HG02798 (cell line): ENCODE measurements around the gene AMBP.

Experiments used
- ATAC-seq: cut with Tn5 transposase; IDR thresholded peaks from one replicate; pipeline ENCODE4 v1.9.1; 2021; ENCODE audit warnings: mild to moderate bottlenecking; ENCODE audit not compliant: unreplicated experiment, poor library complexity

Gene AMBP

DNA sequence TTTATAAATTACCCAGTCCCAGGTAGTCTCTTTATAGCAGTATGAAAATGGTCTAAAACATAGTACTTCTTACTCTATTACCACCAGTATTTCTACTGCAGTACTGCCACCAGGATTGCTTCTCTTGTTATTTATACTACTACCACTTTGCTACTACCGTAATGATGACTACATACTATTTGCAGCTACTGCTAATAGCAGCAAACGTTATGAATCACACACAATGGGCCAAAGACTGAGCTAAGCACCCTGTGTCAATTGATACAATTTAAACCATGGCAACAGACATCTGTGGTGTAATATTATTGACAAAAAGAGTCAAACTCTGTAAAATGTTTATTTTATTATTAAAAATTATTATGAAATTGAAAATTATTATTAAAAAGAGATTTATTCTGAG lies 36.3 kb upstream of the AMBP start:
- no peak for ATAC-seq

DNA sequence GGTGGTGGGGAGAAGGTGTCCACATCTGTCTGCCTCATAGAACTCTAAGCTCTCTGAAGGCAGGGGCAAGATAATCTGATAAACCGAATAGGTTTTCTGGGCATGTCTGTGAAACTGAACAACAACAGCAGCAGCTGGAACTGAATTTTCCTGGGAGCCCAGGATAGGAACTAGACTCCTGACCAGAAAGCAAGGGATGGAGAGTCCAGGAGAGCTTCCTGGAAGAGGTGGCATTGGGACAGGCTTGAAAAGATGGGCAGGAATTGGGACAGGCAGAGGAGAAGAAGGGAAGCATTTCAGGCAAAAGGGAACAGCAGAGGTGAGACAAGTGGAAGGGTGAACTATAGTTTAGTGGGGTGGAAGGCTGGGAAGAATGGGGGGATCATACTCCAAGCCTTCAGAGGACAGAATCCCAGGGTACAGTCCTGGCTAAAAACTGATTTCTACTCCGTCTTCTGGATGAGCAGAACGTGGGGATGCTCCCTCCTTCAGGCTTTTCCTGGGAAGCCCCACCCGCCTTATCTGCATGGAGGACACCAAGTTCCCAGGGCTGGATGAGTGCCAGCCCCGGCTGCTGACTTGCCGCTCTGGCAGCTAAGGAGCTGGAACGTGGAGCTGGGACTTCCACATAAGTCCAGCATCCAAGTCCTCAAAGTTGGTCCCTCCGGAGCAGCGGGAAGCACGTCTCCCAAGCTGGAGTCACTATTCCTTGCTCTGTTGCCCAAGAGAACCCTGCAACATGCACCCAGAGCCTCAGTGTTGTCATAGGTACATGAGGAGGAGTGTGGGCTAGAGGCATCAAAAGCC lies 34.9 kb upstream of the AMBP start:
- ATAC-seq, result no peak

DNA sequence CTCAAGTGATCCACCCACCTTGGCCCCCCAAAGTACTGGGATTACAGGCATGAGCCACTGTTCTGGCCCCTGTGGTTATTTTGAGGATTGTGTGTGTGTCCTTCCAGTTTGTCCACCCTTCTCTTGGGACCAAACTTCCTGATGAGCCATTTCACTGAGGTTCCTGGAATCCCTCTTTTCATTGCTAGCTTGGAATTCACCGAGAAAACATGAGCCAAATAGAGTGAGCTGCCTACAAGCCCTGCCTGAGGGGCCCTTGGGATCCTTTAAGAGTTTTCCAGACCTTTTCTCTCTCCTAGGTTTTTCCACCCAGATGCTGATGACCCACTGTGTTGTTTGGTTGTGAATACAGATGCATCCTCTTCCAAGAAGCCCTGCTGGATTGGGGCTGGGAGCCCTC lies 34.2 kb upstream of the AMBP start:
- no peak for ATAC-seq

DNA sequence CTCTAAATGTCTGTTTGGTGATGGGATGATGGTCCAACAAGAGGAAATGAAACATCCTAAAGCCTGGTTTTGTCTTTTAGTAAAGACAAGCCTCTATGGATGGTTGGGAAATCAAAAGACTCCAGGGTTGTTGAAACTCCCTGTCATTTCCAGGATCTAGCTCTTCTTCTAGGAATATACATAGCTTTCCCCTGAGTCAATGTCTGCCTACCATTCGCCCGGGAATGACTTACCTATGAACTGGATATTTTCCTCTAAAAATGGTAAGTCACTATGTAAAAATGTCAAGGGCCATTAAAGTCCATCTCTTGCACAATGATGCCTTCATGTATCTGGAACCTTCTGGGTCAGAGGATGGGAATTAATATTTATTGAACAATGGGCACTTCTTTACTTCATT lies 32.1 kb upstream of the AMBP start:
- ATAC-seq, result no peak

DNA sequence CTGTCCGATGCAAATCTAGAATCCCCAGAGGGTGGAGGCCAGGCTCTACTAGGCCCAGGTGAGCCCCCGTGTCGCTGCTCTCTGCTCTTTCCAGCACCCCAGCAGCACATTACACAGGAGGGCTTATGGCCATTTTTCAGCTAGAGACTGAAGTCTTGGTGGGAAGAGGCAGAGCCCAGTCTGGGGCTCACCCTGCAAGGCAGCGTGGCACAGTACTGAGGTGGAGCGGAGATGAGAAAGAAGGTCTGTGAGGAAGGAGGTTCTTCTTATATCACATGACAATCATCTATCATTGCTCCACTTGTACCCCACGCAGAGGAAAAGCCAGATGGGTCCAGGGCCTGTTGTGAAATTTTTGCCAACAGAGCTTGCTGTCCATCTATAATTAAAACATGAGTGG lies 31.0 kb upstream of the AMBP start:
- no peak for ATAC-seq

DNA sequence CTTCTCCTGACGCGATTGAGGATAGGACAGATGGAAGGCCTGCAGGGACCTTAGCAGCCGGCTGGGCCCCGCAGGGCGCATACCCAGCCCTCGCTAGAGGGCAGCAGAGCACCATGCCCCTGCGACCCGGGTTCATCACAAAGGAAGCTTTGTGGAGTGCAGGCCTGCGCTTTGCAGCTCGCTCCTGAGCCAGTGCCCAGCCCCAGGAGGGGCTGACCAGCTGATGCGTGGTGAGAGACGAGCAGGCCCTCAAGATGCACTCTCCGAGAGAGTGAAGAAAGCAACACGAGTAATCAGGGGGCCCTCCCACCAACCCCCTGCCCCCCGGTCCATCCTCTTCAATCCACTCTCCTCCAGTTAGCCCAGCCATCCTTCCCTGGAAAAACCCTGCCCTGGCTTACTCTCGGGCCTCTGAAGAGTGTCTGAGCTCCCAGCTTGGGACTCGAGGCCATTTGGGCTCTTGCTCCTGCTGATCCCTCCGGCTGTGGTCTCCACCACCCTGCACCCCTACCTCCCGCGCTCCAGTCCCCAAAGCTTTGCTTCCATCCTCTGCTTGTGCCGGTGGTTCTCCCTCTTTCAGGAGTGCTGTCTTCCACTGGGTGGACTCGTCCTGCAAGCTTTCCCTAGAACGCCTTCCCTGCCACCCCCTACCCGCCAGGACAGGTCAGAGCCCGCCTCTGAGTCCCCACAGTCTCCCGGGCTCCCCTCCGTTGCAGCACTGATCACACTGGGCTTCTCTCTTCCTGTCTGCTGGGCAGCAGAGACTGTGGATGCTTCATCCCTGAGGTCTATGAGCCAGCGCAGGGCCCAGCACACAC lies 30.1 kb upstream of the AMBP start:
- ATAC-seq, result peak; percentile 62

DNA sequence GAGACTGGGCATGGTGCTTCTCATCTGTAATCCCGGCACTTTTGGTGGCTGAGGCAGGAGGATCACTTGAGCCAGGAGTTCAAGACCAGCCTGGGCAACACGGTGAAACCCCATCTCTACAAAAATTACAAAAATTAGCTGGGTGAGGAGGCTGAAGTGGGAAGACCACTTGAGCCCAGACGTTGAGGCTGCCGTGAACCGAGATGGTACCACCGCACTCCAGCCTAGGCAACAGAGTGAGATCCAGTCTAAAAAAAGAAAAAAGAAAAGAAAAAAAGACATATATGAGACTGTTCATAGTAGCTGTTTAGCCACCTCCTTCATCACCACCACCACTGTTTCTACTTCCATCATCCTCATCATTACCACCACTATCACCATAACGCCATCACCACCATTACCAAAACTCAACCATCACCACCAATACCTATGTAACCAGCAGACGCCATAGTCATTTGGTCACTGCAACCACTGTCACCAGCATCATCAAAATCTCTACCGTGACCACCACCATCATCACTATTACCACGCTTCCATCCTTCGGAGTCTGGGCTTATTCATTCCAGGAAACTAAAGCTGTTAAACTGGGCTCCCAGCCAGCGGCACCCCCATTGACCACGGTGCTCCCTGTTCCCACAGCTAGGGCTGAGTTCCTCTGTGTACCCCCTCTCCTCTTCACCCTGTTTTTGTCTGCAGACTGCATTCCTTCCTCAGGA lies 29.3 kb upstream of the AMBP start:
- ATAC-seq, result no peak

DNA sequence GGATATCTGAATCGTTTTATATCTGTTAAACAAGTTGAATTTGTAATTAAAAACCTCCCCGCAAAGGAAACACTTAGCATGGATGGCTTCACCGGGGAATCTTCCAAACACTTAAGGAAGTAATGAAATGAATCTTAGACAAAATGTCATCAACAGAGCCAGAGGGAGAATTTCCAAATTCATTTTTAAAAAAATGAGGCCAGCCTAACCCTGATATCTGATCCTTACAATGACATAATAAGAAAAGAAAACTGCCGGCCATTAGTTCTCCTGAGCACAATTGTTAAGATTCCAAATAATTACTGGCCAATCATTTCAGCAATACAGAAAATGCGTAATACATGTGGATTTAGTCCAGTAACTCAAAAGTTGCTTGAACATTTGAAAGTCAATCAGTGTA lies 27.1 kb upstream of the AMBP start:
- no peak for ATAC-seq

DNA sequence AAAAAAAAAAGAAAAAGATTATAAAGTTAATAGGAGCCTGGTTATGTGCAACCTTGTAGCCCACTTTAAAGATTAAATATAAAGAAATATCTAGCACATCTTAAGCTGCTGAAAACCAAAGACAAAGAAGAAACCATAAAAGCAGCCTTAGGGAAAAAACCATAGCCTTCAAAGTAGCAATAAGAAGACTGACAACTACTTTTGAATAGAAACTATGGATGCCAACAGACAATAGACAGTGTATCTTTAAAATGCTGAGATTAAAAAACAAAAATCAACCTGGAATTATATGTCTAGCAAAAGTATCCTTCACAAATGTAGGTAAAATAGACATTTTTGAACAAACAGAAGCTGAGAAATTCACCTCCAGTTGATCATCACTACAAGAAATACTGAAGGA lies 24.4 kb upstream of the AMBP start:
- no peak for ATAC-seq

DNA sequence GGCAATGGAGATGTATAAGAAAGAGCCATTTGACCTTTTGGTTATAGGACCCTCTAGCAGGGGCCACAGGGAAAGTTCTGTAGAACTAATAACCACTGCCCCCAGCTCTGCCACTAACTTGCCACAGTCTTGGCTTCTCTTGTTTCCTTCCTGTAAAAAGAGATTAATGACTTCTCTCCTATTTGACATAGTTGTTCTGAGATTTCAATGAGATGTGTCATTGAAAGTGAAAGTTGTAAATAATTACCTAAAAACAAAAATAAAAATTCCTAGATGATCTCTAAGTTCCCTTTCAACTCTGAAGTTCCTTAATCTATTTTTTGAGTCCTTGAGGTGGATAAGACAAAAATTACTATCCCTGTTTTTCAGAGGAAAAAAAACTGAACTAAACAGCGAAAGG lies 22.4 kb upstream of the AMBP start:
- ATAC-seq, result no peak

DNA sequence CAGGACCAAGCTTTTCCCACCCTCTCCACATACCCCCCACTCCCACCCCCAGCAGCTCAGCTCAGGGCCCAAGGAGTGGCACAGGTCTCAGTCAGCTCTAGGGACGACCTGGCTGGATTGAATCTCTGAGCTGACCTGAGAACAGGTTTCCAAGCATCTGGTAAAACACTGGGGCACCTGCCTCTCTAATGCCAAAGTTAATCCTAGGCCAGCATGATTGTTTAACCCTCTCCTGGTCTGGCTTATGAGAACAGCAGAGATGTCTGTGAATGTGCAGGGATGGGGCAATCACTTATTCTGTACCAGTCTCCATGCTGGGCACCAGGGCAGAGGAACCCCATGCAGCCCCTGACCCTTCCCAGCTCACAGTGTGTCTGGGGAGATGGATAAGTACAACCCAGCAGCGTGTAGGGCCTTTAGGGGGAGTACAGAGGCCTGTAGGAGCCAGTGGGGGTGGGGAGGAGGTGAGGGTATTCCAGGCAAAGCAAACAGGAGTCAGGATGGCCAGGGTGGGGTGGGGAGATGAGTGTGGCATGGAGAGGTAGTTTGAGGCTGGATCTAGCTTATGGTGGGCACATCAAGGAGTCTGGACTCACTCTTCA lies 21.7 kb upstream of the AMBP start:
- no peak for ATAC-seq

DNA sequence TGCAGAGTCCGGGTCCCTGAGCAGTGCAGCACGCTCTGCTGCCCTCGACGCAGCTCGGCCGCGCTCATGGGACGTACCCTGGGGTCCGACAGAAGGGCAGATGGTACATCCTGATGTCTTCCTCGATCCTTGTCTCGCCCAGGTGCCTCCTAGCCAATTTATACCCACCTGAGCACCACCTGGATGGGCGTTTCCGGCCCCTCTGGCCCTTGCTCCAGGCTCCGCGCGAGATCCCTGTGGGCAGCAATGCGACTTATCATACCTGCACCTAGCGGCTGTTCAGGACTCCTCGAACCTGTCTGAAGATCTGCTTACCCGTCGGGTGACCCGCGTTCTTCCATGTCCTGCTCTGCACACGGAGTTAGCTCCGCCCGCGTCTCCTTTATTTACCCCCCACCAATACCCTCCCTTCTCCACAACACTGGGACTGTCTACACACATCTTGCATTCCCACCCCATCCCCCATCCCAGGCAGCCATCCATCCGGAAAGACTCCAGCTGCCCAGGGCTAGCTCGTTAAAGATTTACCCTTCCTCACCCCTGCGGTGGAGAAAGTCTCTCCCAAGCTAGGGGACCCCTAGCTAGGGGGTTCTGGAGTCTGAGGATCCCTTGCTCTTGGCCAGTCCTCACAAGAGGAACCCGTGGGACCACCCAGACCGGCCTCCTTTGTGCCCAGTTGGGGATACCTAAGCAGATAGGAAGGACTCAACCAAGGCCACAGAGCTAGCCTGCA lies 21.0 kb upstream of the AMBP start, which contains the start of gene KIF12:
KIF12 (minus strand) TSS at position 357 of the 733 bp plus-strand sequence; CDS start at position 341, 16 bp downstream.
- ATAC-seq, result no peak

DNA sequence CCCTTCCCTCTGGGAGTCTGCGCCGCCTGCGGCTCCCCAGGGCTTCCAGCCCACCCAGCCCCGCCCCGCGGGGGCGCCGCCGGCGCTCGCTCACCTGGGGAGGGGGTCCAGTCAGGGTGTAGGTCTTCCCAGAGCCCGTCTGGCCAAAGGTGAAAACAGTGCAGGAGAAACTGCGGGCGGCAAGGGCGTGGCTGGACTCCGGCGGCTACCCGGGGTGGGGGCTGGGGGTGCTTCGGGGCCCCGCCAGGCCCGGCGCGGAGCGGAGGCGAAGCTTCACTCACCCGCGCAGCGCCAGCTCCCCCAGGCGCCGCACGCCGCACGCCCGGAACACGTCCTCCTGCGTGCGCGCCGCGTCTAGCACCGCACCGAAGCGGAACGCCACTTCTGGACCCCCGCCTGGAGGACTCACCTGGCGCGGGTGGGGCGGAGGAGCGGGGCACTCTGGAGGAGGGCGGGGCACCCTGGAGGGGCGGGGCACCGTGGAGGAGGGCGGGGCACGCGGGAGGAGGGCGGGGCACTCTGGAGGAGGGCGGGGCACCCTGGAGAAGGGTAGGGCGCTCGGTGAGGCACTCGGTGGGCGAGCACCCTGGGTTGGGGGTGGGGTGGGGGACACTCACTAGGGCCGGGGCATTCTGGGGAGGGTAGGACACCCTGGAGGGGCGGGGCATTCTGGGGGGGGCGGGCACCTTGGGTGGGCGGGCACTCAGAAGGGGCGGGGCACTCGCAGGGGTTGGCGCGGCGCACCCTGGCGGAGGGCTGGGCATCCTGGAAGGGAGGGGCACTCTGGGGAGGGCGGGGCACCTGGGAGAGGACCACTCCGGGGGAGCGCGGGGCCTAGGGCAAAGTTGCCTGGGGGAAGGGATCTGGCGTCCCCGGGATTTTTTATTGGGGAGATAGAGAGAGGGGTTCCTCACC lies 20.2 kb upstream of the AMBP start:
- ATAC-seq, result no peak

DNA sequence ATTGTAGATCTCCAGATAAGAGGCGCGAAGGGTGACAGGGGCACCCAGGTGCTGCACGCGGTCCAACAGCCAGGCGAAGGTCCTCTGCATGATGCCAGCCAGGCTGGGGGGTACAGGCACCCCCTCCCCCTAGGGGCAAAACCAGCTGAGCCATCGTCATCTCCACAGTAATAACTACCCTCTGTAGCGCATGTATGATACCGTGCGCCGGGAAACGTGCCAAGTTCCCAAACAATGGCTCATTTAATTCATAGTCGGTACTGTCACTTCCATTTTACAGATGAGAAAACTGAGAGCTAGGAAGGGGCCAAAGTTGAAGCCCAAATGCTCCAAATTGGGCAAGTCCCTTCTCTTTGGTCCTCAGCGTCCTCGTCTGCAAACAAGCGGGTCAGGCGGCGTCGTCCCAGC lies 19.5 kb upstream of the AMBP start:
- ATAC-seq, result no peak

DNA sequence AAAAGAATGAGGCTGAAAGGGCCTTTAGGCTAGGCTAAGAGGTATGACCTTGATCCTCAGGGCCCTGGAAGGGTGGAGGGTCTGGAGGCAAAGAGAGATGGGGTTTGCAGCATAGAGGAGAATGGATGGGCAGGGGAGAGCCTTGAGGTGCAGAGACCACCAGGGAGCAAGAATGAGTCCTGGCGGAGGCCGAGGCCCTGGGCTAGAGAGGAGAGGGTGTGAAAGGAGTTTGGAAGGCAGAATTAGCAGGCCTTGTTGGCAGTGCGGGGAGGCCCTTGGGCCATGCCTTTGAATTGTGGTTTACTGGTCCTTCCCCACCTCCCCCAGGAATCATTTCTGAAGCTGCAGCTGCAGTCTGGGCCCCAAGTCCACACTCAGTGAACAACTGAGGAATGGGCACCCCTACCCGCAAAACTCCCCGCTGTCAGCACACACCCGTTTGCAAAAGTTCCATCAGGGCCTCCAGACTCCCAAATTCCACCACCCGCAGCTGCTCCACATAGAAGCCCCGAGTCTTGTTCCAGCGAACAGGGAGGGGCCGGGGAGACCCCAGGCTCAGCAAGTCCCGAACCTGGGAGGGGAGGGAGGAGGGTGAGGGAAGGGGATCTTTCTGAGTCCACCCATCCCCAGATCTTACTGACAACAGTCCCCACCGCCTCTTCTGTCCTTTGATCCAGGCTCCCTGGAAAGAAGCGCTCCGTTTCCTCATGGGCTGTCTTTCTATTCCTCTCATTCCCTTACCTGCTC lies 18.9 kb upstream of the AMBP start:
- ATAC-seq, result no peak

DNA sequence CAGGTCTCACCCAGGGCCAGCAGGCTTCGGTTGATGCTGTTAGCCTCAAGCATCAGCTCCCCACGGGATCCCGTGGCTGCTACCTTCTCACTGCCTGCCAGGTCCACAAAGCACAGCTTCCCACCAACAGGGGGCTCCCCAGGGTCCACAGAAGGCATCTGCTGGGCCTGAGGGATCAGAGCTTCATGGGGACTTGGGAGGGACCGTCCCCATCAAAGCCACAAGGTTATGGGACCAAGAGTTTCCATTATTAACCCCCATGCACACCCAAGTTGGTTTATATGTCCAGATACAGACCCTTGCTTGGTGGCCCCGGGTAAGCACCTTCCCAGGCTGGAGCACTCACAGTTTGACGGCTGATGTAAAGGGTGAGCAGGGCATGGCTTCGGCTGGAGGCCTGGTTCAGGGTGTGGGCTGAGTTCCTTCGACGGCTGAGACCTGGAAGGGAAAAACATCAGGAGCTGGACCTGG lies 18.0 kb upstream of the AMBP start:
- no peak for ATAC-seq

DNA sequence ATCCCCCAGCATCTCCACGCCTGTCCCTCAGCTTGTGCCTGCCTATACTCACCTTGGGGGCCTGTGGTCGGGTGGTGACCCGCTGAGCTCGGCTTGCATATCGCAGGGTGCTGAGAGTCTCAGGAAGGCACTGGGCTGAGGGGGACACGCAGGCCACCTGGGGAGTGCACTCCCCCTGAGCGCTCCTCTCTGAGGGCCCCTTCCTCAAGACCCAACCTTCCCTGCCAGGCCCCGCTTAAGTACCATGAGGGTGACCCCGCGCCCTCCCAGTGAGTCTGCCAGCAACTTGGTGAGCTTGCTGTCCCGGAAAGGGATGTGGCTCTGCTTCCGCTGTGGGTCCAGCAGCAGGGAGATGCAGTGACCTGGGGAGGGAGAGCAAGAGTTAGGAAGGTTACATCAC lies 16.9 kb upstream of the AMBP start:
- ATAC-seq, result no peak
